ENCODE results near the gene HS3ST1.
"Not testable (repeated sequence)": the region's sequence is repeated elsewhere in the genome, so short reads cannot be mapped to it uniquely, and the experiment has no call there.

The HS3ST1 gene

GRCh38 chr4:11397819-11398610 is 30.7 kb downstream of the HS3ST1 start:
- no peak overlapping the region for H3K4me3 ChIP-seq (ENCODE audit: low read depth, low read length)
- no peak for TF ChIP-seq CTCF (IDR thresholded peaks at IDR 0.05; ENCODE audit: borderline replicate concordance, insufficient read depth, low read depth, low read length)

GRCh38 chr4:11397146-11397545 is 31.5 kb downstream of the HS3ST1 start:
- H3K4me3 ChIP-seq (ENCODE audit: low read depth, low read length) = no peak overlapping the region
- TF ChIP-seq CTCF (IDR thresholded peaks at IDR 0.05; ENCODE audit: borderline replicate concordance, insufficient read depth, low read depth, low read length) = no peak

- H3K4me3 ChIP-seq (ENCODE audit: low read depth, low read length) = no peak overlapping the region
- no peak for TF ChIP-seq CTCF (IDR thresholded peaks at IDR 0.05; ENCODE audit: borderline replicate concordance, insufficient read depth, low read depth, low read length)
Observed at GRCh38 chr4:11393551-11393950, 35.1 kb downstream of the HS3ST1 start.

- H3K4me3 ChIP-seq (ENCODE audit: low read depth, low read length) = not testable (repeated sequence)
Observed at GRCh38 chr4:11384072-11384471, 44.6 kb downstream of the HS3ST1 start.

- TF ChIP-seq CTCF (IDR thresholded peaks at IDR 0.05; ENCODE audit: borderline replicate concordance, insufficient read depth, low read depth, low read length) = no peak
- no peak overlapping the region for H3K4me3 ChIP-seq (ENCODE audit: low read depth, low read length)
Observed at GRCh38 chr4:11376571-11376970, 52.1 kb downstream of the HS3ST1 start.

GRCh38 chr4:11376146-11376545 is 52.5 kb downstream of the HS3ST1 start:
- TF ChIP-seq CTCF (IDR thresholded peaks at IDR 0.05; ENCODE audit: borderline replicate concordance, insufficient read depth, low read depth, low read length) = no peak
- no peak overlapping the region for H3K4me3 ChIP-seq (ENCODE audit: low read depth, low read length)

GRCh38 chr4:11368701-11369115 is 60.0 kb downstream of the HS3ST1 start:
- H3K4me3 ChIP-seq (ENCODE audit: low read depth, low read length) = no peak overlapping the region
- no peak for TF ChIP-seq CTCF (IDR thresholded peaks at IDR 0.05; ENCODE audit: borderline replicate concordance, insufficient read depth, low read depth, low read length)

Data from GM12875 (cell line).